ENCODE measurements around the gene TOX2. TPM values are rescaled to one million over a fixed set of nuclear protein-coding genes. Genes with fewer than 3 reads are reported as not detected.

Gene TOX2
- total RNA-seq, 2 experiments from 2014 or later = 1.5 to 1.9 TPM

DNA sequence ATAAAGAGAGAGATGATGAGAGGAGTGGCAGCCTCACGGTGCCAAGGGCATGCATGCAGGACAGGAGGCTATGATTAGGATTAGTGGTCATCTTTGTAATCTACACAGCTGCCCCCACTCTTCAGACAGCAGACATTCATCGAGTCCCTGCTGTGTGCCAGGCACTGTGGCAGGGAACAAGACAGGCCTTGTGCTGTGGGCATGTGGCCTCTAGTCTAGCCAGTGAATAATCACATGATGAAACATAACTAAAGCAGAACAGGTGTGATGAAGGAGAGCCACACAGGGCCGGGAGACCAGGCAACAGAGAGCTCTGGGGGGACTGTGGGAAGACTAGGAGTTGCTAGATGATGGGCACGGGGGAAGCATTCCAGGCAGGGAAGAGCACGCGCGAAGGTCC is 22.2 kb downstream of the TOX2 start:
- Mint-ChIP-seq H3K27me3 (peaks cover 46% of the 10 kb centered on the region), H3K4me1 (peaks cover 27% of the 10 kb centered on the region), H3K9me3 (no peaks in the 10 kb centered on the region), H3K4me3 (no peak overlapping the region), H3K27ac (no peak overlapping the region), H3K36me3 (ENCODE audit: low read depth) (no peaks in the 10 kb centered on the region)
- ChIA-PET POLR2A (no interaction called here), CTCF (interaction anchor here (0.7 to 1.5 kb wide), 5 partner anchors 8 to 67 kb away, joined by 3 to 4 read pairs (median 3); no protein-coding TSS in a partner anchor)
- no peak for DNase-seq

- CTCF ChIA-PET = interaction anchor here (0.7 to 1.5 kb wide), 3 partner anchors 11 to 66 kb away, joined by 3 to 4 read pairs (median 4); no protein-coding TSS in a partner anchor
- POLR2A ChIA-PET = no interaction called here
- H3K36me3 Mint-ChIP-seq (ENCODE audit: low read depth) = no peaks in the 10 kb centered on the region
- peaks cover 41% of the 10 kb centered on the region for H3K27me3 Mint-ChIP-seq
- peaks cover 33% of the 10 kb centered on the region for H3K4me1 Mint-ChIP-seq
- DNase-seq = no peak
- no peak overlapping the region for H3K27ac Mint-ChIP-seq
- H3K4me3 Mint-ChIP-seq = no peak overlapping the region
- no peaks in the 10 kb centered on the region for H3K9me3 Mint-ChIP-seq
Measured at GRCh38 chr20:43937591-43937990, 22.9 kb downstream of the TOX2 start.

- no peak overlapping the region for H3K4me3 Mint-ChIP-seq
Measured at GRCh38 chr20:43938017-43938655, 23.5 kb downstream of the TOX2 start.

DNA sequence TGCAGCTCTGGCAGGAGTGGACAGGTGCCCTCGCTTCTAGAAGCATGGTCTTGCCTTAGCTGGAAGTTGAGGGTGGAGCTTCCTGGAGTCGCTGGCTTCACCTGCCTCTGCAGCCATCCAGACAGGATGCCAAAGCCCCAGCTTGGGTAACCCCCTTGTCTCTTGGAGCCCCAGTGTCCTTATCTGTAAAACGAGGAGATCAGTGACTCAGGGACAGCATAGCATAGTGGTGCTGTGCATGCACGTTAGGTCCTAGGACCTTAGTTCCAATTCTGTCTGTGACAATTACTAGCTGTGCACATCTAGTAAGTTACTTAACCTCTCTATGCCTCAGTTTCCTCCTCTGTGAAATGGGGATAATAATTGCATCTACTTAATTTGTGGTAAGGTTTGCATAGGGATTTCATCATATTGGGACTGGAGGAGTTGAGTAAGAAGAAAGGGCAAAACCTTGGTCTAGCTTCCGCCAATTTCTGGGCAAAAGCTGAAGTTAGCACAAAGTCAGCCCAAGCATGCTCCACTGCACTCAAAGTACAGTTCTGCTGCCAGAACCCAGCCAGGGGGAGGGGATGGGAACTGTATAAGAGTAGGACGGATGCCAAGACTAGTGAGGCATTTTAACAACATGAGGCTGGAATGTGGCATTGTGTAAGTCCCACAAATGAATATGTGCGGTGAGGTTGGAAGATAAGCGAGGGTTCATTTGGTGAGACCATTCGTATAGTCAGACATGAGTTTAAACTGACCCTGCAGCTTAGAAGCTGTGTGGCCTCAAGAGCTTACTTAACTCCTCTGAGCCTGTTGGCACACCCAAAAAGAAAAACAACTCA is 24.5 kb downstream of the TOX2 start:
- Mint-ChIP-seq H3K27ac (no peak overlapping the region), H3K4me1 (peaks cover 48% of the 10 kb centered on the region), H3K27me3 (peaks cover 38% of the 10 kb centered on the region), H3K4me3 (no peak overlapping the region), H3K36me3 (ENCODE audit: low read depth) (no peaks in the 10 kb centered on the region), H3K9me3 (no peaks in the 10 kb centered on the region)
- POLR2A ChIA-PET = no interaction called here
- CTCF ChIA-PET = interaction anchor here (0.6 to 1.6 kb wide), 4 partner anchors 9 to 291 kb away, joined by 3 to 4 read pairs (median 4); no protein-coding TSS in a partner anchor
- DNase-seq = no peak

More at GRCh38 chr20:43938017-43938655, 23.5 kb downstream of the TOX2 start:
- POLR2A ChIA-PET = no interaction called here
- CTCF ChIA-PET = interaction anchor here (1.1 to 1.6 kb wide), 3 partner anchors 10 to 18 kb away, joined by 4 read pairs; no protein-coding TSS in a partner anchor
- peaks cover 38% of the 10 kb centered on the region for H3K27me3 Mint-ChIP-seq
- DNase-seq = no peak
- no peaks in the 10 kb centered on the region for H3K9me3 Mint-ChIP-seq
- peaks cover 39% of the 10 kb centered on the region for H3K4me1 Mint-ChIP-seq
- H3K27ac Mint-ChIP-seq = no peak overlapping the region
- H3K36me3 Mint-ChIP-seq (ENCODE audit: low read depth) = no peaks in the 10 kb centered on the region

- DNase-seq = no peak
- H3K9me3 Mint-ChIP-seq = no peaks in the 10 kb centered on the region
- POLR2A ChIA-PET = no interaction called here
- H3K27me3 Mint-ChIP-seq = peaks cover 40% of the 10 kb centered on the region
- no peak overlapping the region for H3K4me3 Mint-ChIP-seq
- CTCF ChIA-PET = interaction anchor here (0.6 to 1.6 kb wide), 7 partner anchors 9 to 1351 kb away, joined by 3 to 5 read pairs (median 3); no protein-coding TSS in a partner anchor
- H3K27ac Mint-ChIP-seq = no peak overlapping the region
- peaks cover 52% of the 10 kb centered on the region for H3K4me1 Mint-ChIP-seq
- no peaks in the 10 kb centered on the region for H3K36me3 Mint-ChIP-seq (ENCODE audit: low read depth)
Measured at GRCh38 chr20:43939762-43940121, 25.1 kb downstream of the TOX2 start.

DNA sequence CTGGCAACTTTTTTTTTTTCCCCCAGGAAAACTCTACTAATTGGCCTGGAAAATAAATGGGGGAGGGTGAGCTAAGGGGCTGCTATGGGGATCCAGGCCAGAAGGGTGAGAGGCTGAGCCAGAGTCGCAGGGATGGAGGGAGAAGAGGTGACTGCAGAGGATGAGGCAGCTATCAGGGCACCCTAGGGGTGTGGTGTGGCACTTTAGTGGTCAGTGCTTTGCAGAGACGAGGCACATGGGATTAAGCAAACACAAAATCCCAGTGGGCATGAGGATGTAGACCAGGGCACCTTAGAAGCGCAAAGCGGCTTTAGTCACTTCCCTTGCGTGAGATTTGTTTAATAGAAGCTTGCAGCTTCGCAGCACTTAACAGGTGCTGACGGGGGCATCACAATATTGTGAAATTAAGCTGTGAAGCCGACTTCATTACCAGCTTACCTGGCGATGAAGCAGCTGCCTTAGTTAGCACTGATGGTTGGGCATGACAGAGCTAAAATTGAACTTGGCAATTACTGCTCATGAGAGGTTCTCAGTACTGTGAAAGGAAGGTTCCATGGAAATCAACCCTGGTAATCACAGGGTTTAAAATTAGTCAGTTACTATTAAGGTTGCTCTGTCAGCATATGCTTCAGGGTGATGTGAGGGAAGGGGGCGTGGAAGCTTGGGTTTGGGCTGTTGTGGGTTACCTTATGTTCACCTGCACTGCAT is 26.0 kb downstream of the TOX2 start:
- Mint-ChIP-seq H3K4me3 (no peak overlapping the region), H3K9me3 (no peaks in the 10 kb centered on the region), H3K4me1 (peaks cover 59% of the 10 kb centered on the region), H3K36me3 (ENCODE audit: low read depth) (no peaks in the 10 kb centered on the region), H3K27ac (no peak overlapping the region), H3K27me3 (peaks cover 46% of the 10 kb centered on the region)
- ChIA-PET POLR2A (no interaction called here), CTCF (interaction anchor here (0.7 to 1.4 kb wide), 3 partner anchors 10 to 277 kb away, joined by 3 read pairs; no protein-coding TSS in a partner anchor)
- DNase-seq = no peak

GRCh38 chr20:43941476-43942200 is 27.0 kb downstream of the TOX2 start:
- peaks cover 64% of the 10 kb centered on the region for H3K4me1 Mint-ChIP-seq
- no peaks in the 10 kb centered on the region for H3K9me3 Mint-ChIP-seq
- H3K4me3 Mint-ChIP-seq = no peak overlapping the region
- CTCF ChIA-PET = interaction anchor here (0.6 to 2.3 kb wide), 6 partner anchors 9 to 276 kb away, joined by 3 to 5 read pairs (median 4); no protein-coding TSS in a partner anchor
- peaks cover 46% of the 10 kb centered on the region for H3K27me3 Mint-ChIP-seq
- H3K27ac Mint-ChIP-seq = peak overlapping the region; percentile 81
- no peak for DNase-seq
- POLR2A ChIA-PET = interaction anchor here (0.6 kb wide), 1 partner anchor 194 kb away, joined by 4 read pairs; no protein-coding TSS in a partner anchor
- no peaks in the 10 kb centered on the region for H3K36me3 Mint-ChIP-seq (ENCODE audit: low read depth)

DNA sequence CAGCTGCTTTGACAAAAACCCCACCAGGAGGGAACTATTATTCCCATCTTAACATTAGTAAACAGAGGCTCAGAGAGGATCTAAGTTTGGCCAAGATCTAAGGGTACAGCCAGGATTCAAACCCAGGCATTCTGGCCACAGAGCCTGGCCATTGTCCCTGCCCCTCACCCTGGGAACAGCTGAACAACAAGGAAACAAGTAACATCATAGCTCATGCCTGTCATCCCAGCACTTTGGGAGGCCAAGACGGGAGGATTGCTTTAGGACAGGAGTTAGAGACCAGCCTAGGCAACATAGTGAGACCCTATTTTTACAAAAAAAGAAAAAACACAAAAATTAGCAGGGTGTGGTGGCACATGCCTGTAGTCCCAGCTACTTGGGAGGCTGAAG is 27.5 kb downstream of the TOX2 start:
- Mint-ChIP-seq H3K4me1 (peaks cover 66% of the 10 kb centered on the region), H3K9me3 (no peaks in the 10 kb centered on the region), H3K27ac (peak overlapping the region; percentile 81), H3K36me3 (ENCODE audit: low read depth) (no peaks in the 10 kb centered on the region), H3K4me3 (no peak overlapping the region), H3K27me3 (peaks cover 43% of the 10 kb centered on the region)
- POLR2A ChIA-PET = interaction anchor here (0.6 to 1.0 kb wide), 2 partner anchors 13 to 194 kb away, joined by 3 to 4 read pairs; no protein-coding TSS in a partner anchor
- DNase-seq = no peak
- CTCF ChIA-PET = interaction anchor here (0.6 to 2.3 kb wide), 8 partner anchors 8 to 192 kb away, joined by 3 to 5 read pairs (median 4); no protein-coding TSS in a partner anchor

- CTCF ChIA-PET = interaction anchor here (0.7 to 2.3 kb wide), 7 partner anchors 9 to 193 kb away, joined by 3 to 5 read pairs (median 4); no protein-coding TSS in a partner anchor
- H3K4me3 Mint-ChIP-seq = peak overlapping the region; percentile 35
- no peaks in the 10 kb centered on the region for H3K36me3 Mint-ChIP-seq (ENCODE audit: low read depth)
- H3K4me1 Mint-ChIP-seq = peaks cover 72% of the 10 kb centered on the region
- peak overlapping the region; percentile 76 for H3K27ac Mint-ChIP-seq
- POLR2A ChIA-PET = interaction anchor here (1.0 kb wide), 2 partner anchors 13 to 22 kb away, joined by 3 read pairs; no protein-coding TSS in a partner anchor
- H3K9me3 Mint-ChIP-seq = no peaks in the 10 kb centered on the region
- H3K27me3 Mint-ChIP-seq = peaks cover 47% of the 10 kb centered on the region
- DNase-seq = peak; percentile 54
Measured at GRCh38 chr20:43942667-43943285, 28.1 kb downstream of the TOX2 start.

DNA sequence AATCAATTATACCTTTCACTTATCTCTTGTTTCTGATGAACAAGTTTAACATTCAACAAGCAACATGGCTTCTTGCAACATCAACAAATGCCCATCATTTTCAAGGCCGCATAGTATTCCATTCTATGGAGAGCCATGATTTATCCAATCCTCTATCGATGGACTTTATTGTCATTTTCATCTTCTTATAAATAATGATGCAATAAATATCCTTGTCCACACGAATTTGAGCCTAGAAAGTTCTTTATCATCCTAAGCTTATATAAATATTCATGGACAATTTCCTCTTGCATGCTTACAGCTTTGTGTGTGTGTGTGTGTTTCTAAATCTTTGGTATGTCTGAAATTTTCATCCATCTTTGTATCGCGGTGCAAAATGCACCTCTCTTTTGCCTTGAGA is 29.1 kb downstream of the TOX2 start:
- Mint-ChIP-seq H3K4me1 (peaks cover 74% of the 10 kb centered on the region), H3K4me3 (no peak overlapping the region), H3K9me3 (no peaks in the 10 kb centered on the region), H3K27ac (no peak overlapping the region), H3K36me3 (ENCODE audit: low read depth) (no peaks in the 10 kb centered on the region), H3K27me3 (peaks cover 50% of the 10 kb centered on the region)
- ChIA-PET CTCF (interaction anchor here (1.0 to 2.3 kb wide), 5 partner anchors 8 to 222 kb away, joined by 3 to 5 read pairs (median 3); no protein-coding TSS in a partner anchor), POLR2A (interaction anchor here (1.0 kb wide), 1 partner anchor 23 kb away, joined by 3 read pairs; no protein-coding TSS in a partner anchor)
- no peak for DNase-seq

- no peak overlapping the region for H3K4me3 Mint-ChIP-seq
- POLR2A ChIA-PET = no interaction called here
- H3K36me3 Mint-ChIP-seq (ENCODE audit: low read depth) = no peaks in the 10 kb centered on the region
- peaks cover 56% of the 10 kb centered on the region for H3K27me3 Mint-ChIP-seq
- no peak overlapping the region for H3K27ac Mint-ChIP-seq
- CTCF ChIA-PET = interaction anchor here (0.9 to 1.6 kb wide), 3 partner anchors 9 to 19 kb away, joined by 3 to 5 read pairs (median 3); no protein-coding TSS in a partner anchor
- H3K4me1 Mint-ChIP-seq = peaks cover 75% of the 10 kb centered on the region
- no peaks in the 10 kb centered on the region for H3K9me3 Mint-ChIP-seq
- no peak for DNase-seq
Measured at GRCh38 chr20:43944653-43945235, 30.1 kb downstream of the TOX2 start.

All from activated CD4-positive, alpha-beta T cell treated with anti-CD3 and anti-CD28 coated beads, Interleukin-2, amount 10 ng/mL, durations not matched to agents 7 days and 5 days (primary cell).